Measurements from ENCODE around the gene PDGFRB.

The PDGFRB gene

DNA sequence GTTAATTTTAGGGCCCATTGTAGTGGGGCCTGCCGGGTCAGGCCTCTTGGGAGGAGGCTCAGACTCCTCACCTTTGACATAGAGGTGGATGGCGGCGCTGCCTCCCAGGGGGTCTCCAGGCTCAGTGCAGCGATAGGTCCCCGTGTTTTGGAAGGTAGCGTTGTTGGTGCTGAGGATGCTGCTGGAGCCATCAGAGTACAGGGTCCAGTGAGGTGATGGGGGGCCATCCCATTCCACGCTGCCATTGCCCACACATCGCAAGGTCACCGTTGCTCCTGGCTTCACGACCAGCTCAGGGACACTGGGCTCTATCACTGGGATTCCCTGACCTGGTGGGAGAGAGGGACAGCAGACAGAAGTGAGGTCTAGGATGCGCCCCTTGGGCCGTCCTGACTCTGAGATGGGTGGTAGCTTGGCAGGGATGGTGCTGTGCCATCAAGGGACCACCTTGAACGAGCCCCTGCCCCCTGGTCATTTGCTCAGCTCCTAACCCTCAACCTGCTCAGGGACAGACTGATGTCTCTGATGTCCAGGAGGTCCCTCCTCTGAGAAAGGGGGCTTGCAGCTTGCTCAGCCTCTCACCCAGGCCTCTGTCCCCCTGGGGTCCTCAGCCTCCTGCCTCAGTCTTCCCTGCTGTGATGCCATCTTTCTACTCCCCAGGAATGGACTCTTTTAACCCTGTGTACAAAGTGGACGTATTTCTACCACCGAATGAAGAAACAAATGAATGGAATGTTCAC lies 74.8 kb downstream of the PDGFRB start:
- no peak for DNase-seq

DNA sequence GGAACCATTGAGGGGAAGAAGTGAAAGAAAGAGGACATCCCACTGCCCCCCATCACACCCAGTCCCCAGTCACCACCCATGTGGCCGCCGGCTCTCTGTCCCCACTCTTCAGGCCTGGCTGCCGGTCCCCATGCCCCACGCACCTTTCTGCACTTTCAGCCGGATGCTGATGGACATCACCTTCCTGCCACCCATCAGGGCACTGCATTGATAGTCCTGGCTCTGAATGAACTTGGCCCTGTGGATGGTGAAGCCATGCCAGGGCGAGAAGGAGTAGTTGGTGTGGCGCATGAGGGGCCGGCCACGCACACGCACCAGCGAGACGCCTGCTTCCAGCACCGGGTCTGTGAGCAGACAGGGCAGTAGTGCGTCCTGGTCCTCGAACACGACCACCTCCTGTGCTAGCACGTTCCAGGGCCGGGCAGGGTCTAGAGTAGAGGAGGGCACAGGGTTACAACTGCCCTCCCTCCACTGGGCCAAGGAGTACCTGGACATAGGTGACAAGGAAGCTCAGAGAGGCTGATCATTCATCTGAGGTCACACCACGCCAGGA lies 75.7 kb downstream of the PDGFRB start:
- DNase-seq = no peak

DNA sequence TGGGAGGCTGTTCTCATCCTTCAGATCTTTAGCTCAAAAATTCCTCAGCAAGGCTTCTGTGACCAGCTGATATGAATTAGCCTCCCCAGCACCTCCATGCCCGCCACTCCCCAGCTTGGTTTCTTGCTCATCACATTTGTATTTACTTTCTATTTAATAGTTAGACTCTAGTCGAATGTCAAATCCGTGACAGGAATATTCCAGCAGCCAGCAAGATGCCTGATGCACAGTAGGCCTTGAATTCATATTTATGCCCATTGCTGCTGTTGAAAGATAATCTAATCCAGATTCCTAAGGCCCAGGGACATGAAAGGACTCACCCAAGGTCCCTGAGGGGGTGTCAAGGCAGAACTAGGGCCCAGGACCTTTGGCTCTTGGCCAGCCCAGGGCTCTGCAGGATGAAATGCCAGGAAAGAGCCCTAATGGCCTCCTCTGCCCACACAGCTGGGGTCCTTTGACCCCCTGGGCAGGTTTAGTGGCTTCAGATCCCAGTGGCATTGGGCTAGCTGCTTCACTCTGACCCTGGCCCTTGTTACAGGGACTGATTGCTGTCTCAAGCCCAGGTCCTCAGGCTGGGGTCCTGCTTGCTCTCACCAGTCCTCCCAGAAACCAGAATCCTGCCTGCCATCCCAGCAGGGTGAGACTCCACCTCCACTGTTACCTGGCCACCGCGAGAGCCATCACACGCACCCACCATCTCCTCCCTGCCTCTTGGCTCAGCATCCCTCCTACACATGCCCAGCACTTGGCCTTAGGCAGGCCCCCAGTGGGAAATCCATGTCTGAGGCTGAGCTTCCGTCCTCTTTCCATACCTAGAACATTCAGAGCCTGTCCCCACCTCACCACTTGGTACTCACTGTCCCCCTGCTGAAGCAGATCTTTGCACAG lies 76.6 kb downstream of the PDGFRB start:
- DNase-seq = no peak

DNA sequence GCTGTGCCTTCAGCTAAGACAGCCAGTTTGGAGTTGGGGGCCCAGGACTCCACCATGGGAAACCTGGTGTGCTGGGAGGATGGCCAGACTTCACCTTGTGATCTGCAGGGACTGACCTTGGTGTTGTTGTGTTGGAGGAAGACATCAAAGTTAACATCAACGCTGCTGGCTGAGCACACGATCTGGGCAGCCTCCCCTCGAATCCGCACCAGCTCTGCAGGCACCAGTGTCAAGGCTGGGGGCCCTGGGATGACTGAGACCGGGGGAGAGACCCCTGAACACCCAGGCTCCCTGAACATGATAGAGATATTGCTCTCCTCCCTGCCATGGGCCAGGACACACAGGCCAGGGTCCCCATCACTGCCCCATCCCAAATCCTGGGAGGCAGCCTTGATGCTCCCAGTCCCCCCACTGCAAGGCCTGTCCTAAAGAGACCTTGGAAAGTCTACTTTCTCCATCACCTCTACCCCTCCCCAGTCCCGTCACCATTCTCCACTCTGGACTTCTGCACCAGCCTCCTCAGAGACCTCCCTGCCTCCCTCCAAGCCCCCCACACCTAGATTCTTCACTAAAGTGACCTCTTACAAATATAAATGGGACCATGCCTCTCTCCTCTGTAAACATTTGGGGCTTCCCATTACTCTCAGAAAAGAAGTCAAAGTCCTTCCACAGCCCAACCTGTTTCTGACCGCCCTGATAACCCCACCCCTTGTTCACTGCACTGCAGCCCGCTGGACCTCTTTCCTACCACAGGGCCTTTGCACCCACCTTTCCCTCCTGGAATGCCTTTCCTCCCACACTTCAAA lies 77.4 kb downstream of the PDGFRB start:
- DNase-seq = no peak

- no peak for DNase-seq
These were observed 78.6 kb downstream of the PDGFRB start for GRCh38 chr5:150077060-150077459.

- DNase-seq = no peak
These were observed 79.8 kb downstream of the PDGFRB start for GRCh38 chr5:150075806-150076205.

DNA sequence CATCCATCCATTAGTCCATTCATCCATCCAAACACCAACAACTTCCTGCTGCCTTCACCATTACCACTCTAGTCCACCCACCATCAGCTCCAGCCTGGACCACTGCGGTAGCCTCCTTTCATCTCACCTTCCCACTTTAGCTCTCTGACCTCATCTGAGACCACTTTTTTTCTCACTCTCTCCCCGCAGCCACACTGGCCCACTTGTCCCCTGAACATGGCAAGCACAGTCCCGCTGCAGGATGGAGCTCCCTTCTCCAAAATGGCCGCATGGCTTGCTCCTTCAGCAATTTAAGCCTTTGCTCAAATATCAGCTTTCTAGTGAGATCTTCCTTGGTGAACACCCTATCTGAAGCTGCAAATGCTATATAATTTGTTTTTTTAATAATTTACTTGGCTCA lies 80.4 kb downstream of the PDGFRB start:
- no peak for DNase-seq

- DNase-seq = no peak
These were observed 82.0 kb downstream of the PDGFRB start for GRCh38 chr5:150073677-150074076.

- no peak for DNase-seq
These were observed 82.5 kb downstream of the PDGFRB start for GRCh38 chr5:150073086-150073625.

GRCh38 chr5:150070821-150071220 lies 84.8 kb downstream of the PDGFRB start:
- no peak for DNase-seq

DNA sequence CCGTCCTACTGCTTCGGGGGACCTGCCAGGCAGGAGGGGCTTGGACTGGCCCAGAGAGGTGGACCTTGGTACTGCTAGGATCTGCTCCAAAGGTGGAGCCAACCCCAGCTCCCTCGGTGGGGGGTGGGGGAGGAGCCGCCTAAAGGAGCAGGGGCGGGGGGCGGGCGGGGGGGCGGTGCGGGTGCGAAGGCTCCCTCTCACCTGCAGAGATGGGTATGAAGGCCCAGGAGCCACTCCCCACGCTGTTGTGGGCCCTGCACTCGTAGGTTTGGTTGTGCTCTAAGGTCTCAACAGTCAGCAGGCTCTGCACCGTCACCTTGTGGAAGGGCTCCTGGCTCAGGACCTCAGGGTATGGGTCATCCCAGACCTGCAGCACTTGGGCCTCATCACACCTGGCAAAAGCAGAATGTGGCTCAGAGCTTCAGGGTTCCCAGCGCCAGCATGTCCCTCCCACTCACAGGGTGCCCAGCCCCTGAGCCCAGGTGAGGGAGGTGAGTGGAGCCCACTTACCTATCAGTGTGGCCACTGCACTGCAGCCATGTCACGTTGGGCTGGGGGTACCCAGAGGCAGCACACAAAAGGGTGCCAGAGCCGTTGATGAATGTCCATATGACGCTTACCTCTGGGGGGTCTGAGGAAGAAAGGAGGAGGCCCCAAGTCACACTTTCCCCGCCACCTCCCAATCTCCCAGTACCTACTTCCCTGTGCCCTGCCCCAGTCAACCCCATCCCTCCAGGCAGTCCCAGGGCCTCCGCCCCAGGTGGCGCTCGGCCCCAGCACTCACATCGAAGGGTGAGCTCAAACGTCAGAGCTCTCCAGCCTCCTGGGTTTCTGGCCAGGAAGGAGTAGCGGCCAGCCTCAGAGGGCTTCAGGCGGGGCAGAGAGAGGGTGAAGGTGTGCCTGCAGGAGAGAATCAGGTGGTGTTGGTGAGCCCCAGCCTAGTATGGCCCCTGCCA lies 85.7 kb downstream of the PDGFRB start:
- DNase-seq = no peak

DNA sequence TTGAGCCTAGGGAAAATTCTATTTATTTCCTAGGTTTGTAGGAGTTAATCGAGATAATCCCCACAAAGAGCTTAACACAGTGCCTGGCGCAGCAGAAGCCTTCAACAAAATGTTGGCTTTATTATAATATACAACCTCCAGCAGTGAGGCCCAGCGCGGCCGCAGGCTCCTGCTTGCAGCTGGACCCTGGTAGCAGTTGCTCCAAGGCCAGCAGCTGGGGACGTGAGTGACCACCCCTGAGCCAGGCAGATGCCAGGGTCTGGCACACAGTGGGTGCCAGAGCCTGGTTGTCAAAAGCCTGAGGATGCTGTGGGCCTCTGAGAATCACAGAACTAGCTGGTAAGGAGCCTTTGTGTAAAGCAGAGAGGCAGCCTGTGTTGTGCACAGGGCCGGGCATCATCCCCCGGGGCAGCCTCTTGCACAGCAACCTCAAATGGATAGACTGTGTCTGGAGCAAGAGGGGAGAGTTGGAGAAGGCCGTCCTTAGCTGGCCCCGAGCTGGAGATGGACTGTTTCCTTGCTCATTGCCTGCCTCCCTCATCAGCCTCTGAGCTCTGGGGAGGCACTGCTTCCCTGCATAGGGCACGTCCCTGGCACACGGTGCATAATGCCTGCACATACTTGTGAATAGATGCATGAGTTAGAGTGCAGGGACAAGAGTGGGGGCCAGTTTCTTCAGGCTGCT lies 86.5 kb downstream of the PDGFRB start:
- no peak for DNase-seq

DNA sequence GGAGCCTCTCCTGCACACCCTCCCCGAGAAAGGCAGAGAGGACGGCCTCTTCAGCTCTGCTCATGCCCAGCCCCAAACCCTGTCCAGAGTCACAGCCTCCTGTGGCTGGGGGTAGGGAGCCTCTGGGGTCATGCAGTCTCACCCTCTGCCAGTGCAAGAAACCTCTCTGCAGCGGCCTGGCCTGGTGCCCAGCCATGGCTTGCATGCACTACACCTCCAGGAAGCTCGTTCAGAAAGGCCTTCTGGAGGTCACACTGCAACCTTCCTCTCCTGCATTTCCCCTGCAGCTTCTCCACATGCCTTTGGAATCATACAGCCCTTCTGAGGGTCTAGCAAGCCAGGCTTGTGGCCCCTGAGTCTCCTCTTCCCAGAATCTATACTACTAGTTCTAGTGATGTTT lies 87.2 kb downstream of the PDGFRB start:
- DNase-seq = no peak

DNA sequence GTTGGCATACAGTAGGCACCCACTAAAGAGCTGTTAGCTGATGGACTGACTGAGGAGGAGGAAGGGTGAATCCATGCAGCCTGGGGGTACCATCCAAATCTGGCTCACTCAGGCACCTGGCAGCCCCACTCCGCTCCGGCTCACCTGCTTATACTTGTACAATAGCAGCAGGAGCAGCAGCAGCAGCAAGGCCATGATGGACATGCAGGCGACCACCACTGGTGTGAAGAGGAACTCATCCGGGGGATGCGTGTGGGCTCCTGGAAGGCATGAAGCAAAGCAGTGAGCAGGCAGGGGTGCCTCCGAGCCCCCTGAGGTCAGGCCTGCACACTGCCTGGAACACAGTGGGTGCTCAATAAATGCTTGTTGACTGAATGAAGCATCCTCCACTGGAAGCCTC lies 87.6 kb downstream of the PDGFRB start:
- DNase-seq = no peak

- DNase-seq = no peak
These were observed 88.2 kb downstream of the PDGFRB start for GRCh38 chr5:150067405-150067960.

DNA sequence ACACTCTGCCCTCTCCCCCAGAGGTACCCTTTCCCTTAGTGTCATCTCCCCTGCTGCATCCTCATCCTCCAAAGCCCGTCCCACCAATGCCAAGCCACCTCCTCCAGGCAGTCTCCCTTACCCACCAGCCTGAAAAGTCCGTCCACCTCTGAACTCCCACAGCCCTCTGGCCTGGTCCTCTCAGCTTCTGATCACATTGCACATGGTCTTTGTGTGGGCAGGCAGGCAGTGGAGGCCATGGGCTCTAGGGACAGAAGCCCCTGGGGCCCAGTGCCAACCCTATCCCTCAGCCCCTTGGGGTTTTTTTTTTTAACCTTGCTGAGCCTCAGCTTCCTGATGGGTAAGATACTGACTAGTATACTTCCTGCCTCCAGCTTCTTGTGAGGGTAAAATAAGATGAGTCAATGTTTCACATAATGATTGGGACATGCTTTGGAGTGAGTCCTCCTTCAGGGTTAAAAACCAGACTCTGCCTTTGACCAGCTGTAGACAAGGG lies 88.7 kb downstream of the PDGFRB start:
- DNase-seq = no peak

DNA sequence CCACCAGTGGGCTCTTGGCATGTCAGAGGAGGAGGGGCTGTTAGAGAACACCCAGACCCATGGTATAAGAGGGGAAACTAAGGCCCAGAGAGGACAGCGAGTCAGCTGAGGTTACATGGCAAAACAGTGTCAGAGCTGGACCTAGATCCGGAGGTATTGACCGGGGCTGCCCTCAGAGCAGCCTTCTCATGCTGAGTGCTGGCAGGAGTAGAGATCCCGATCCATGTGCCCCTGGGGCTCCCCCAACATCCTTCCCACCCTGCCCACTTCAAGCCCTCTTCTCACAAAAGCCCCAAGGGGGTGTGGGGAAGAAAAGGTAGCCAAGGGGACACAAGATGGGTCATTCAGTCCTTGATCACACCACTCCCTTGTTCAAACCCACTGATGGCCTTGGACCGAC lies 89.2 kb downstream of the PDGFRB start:
- no peak for DNase-seq

GRCh38 chr5:150065886-150066285 lies 89.8 kb downstream of the PDGFRB start:
- DNase-seq = no peak

- no peak for DNase-seq
These were observed 90.3 kb downstream of the PDGFRB start for GRCh38 chr5:150065346-150065745.

DNA sequence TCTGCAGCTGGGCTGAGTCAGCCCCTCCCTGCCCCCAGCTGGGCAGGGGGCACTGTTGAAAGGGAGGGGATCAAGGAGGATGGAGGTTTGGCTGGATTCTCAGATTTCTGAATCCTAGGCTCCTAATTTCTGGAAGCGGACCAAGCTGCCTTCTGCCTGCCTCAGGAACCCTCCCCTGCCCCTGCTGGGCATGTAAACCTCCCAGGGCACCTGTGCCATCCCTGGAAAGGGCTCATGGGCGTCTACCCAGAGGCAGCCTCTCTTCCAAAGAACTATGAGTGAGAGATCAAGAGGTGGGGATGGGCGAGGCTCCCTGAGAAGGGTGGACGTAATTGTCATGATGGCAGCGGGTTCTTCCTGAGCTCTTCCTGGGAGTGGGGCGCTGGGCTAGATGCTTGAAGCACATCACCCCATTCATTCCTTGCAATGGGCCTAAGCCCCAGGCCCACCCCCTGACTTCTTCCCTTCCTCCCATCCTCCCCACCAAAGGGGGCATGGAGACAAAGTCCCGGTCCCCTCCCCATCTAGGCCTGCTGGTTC lies 90.9 kb downstream of the PDGFRB start:
- no peak for DNase-seq
